GM21737 (cell line): ENCODE results near the gene PRSS27.

Experiments used
- ATAC-seq: cut with Tn5 transposase; IDR thresholded peaks from one replicate; pipeline ENCODE4 v1.9.1; 2021; ENCODE audit warnings: mild to moderate bottlenecking, moderate library complexity; ENCODE audit not compliant: unreplicated experiment

Gene PRSS27

GRCh38 chr16:2710021-2710710 lies 9.9 kb downstream of the PRSS27 start:
- ATAC-seq, result no peak

GRCh38 chr16:2709588-2709984 lies 10.4 kb downstream of the PRSS27 start:
- ATAC-seq, result no peak

GRCh38 chr16:2708955-2709587 lies 11.0 kb downstream of the PRSS27 start:
- no peak for ATAC-seq

GRCh38 chr16:2708290-2708639 lies 11.8 kb downstream of the PRSS27 start:
- no peak for ATAC-seq

GRCh38 chr16:2707368-2708289 lies 12.4 kb downstream of the PRSS27 start:
- no peak for ATAC-seq

GRCh38 chr16:2706611-2707311 lies 13.3 kb downstream of the PRSS27 start:
- no peak for ATAC-seq

- ATAC-seq, result no peak
Measured at GRCh38 chr16:2706085-2706484, 13.9 kb downstream of the PRSS27 start.

GRCh38 chr16:2705351-2705750 lies 14.7 kb downstream of the PRSS27 start:
- ATAC-seq, result no peak

- no peak for ATAC-seq
Measured at GRCh38 chr16:2704983-2705275, 15.1 kb downstream of the PRSS27 start.

GRCh38 chr16:2704166-2704982 lies 15.7 kb downstream of the PRSS27 start:
- ATAC-seq, result no peak

GRCh38 chr16:2702871-2703745 lies 16.9 kb downstream of the PRSS27 start:
- no peak for ATAC-seq

- ATAC-seq, result no peak
Measured at GRCh38 chr16:2702438-2702825, 17.6 kb downstream of the PRSS27 start.

GRCh38 chr16:2701713-2702437 lies 18.1 kb downstream of the PRSS27 start:
- ATAC-seq, result no peak

- no peak for ATAC-seq
Measured at GRCh38 chr16:2701272-2701671, 18.8 kb downstream of the PRSS27 start.

GRCh38 chr16:2700786-2701185 lies 19.2 kb downstream of the PRSS27 start:
- no peak for ATAC-seq

GRCh38 chr16:2699791-2700600 lies 20.0 kb downstream of the PRSS27 start:
- no peak for ATAC-seq

- no peak for ATAC-seq
Measured at GRCh38 chr16:2698965-2699750, 20.9 kb downstream of the PRSS27 start.
